SJCRH30 (cell line): ENCODE results near the gene CTXN3. TPM values are rescaled to one million over a fixed set of nuclear protein-coding genes. Genes with fewer than 3 reads are reported as not detected.

Experiments
- DNase-seq, 2 experiments: peaks; one replicate each; pipeline ENCODE4 v3.0.0-alpha.2; 2015 to 2020
- H3K27ac ChIP-seq: fragments of 250-450 bp; sonication (Bioruptor Pico); 2 replicates; pipeline ENCODE4 v1.5.1; 2020; ENCODE audit warnings: mild to moderate bottlenecking, moderate library complexity
- H3K27me3 ChIP-seq: fragments of 250-450 bp; sonication (Bioruptor Pico); 2 replicates; pipeline ENCODE4 v1.5.1; 2020; ENCODE audit warnings: mild to moderate bottlenecking, moderate library complexity
- H3K36me3 ChIP-seq: fragments of 250-450 bp; sonication (Bioruptor Pico); 2 replicates; pipeline ENCODE4 v1.5.1; 2020; ENCODE audit warnings: mild to moderate bottlenecking, moderate library complexity
- H3K4me1 ChIP-seq: fragments of 250-450 bp; sonication (Bioruptor Pico); 2 replicates; pipeline ENCODE4 v1.5.1; 2020; ENCODE audit warnings: mild to moderate bottlenecking, moderate library complexity
- H3K4me3 ChIP-seq: fragments of 250-450 bp; sonication (Bioruptor Pico); 2 replicates; pipeline ENCODE4 v1.5.1; 2020; ENCODE audit warnings: mild to moderate bottlenecking, moderate library complexity
- H3K9me3 ChIP-seq: fragments of 250-450 bp; sonication (Bioruptor Pico); replicated peaks from 2 replicates; pipeline ENCODE4 v1.5.1; 2020; ENCODE audit warnings: mild to moderate bottlenecking, moderate library complexity
- total RNA-seq: library from RNA; depleted of rRNA; stranded (reverse); fragments of >200 nt; shearing (Covaris generic); gene quantifications from 2 replicates; pipeline ENCODE4 v1.2.3, GENCODE V29; 2014

Gene CTXN3
- total RNA-seq, 1 experiment from 2014 or later = not detected

DNA sequence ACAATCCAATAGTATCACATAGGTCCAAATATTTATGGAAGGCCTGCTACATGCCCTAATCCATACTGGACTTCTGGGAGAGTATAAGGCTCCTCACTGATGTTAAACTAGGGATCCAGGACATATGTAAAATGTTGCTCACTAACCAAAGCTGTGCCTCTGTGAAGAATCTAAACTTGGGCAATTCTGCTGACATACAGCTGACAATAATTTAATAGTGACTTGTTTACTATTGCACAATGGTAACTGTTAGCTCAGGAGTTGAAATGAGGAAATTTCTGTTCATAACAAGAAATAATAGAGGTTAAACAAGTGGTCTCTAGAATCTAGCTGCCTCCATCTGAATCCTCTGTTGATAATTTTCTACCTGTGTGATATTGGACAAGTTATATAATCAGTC is 14.9 kb upstream of the CTXN3 start:
- no peaks in the 10 kb centered on the region for H3K9me3 ChIP-seq
- no peaks in the 10 kb centered on the region for H3K4me1 ChIP-seq
- no peaks in the 10 kb centered on the region for H3K36me3 ChIP-seq
- DNase-seq = no peak
- H3K27me3 ChIP-seq = no peaks in the 10 kb centered on the region; the same call in 1 of the 2 replicates
- H3K4me3 ChIP-seq = no peak overlapping the region
- no peak overlapping the region for H3K27ac ChIP-seq

DNA sequence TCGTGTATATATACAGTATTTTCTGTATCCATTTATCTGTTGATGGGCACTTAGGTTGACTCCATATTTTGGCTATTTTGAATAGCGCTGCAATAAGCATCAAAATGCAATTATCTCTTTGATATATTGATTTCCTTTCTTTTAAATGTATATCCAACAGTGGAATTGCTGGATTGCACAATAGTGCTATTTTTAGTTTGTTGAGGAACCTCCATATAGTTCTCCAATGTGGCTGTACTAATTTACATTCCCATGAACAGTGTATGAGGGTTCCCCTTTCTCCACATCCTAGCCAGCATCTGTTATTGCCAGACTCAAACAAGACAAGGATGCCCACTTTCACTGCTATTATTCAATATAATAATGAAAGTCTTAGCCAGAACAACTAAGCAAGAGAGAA is 9.1 kb upstream of the CTXN3 start:
- no peak for DNase-seq
- H3K27ac ChIP-seq = no peak overlapping the region
- H3K4me1 ChIP-seq = no peaks in the 10 kb centered on the region
- H3K9me3 ChIP-seq = no peaks in the 10 kb centered on the region
- H3K4me3 ChIP-seq = no peak overlapping the region
- peaks cover 4% of the 10 kb centered on the region for H3K27me3 ChIP-seq
- H3K36me3 ChIP-seq = no peaks in the 10 kb centered on the region

DNA sequence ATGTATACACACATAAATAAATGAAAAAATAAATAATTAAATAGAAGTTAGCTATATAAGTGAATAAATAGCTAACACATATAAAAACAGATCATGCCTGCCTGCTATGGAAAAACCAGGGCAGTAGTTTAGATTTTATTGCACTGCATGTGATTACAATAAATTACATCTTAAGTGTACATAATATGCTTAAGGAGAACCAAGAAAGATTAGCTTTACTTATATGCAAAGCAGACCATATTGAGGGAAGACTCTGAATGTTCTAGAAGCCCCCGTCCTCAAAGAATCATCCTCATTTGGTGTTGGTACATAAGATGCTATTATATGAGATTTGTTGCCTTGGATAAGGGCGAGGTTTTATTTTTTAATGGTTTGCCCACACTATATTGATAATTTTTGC is 5.9 kb upstream of the CTXN3 start:
- Histone ChIP-seq H3K4me3 (no peak overlapping the region), H3K36me3 (no peaks in the 10 kb centered on the region), H3K27me3 (peaks cover 9% of the 10 kb centered on the region), H3K4me1 (no peaks in the 10 kb centered on the region), H3K9me3 (0 out of 2 replicates have a peak, but pooled peaks cover 4% of the 10 kb centered on the region), H3K27ac (no peak overlapping the region)
- no peak for DNase-seq

DNA sequence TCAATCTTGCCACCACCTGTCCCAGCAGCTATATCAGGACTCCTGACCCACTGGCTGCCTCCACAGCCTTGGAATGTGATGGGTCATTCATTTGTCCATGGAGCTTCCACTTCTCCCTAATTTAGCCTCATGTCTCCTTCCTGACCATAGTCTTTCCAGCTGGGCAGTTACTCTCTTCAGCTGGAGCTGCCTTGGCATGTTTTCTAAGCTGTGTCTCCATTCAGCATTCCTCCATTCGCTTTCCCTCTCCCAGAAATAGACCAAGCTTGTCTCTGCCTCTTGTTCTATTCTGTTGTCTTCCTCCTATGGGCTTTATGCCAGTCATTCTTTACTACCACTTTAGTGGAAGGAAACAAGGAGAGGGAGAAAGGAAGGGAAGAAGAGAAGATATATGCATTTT is 5.3 kb upstream of the CTXN3 start:
- no peaks in the 10 kb centered on the region for H3K36me3 ChIP-seq
- H3K27me3 ChIP-seq = peaks cover 9% of the 10 kb centered on the region
- 0 out of 2 replicates have a peak, but pooled peaks cover 4% of the 10 kb centered on the region for H3K9me3 ChIP-seq
- no peaks in the 10 kb centered on the region for H3K4me1 ChIP-seq
- no peak overlapping the region for H3K4me3 ChIP-seq
- no peak for DNase-seq
- no peak overlapping the region for H3K27ac ChIP-seq

DNA sequence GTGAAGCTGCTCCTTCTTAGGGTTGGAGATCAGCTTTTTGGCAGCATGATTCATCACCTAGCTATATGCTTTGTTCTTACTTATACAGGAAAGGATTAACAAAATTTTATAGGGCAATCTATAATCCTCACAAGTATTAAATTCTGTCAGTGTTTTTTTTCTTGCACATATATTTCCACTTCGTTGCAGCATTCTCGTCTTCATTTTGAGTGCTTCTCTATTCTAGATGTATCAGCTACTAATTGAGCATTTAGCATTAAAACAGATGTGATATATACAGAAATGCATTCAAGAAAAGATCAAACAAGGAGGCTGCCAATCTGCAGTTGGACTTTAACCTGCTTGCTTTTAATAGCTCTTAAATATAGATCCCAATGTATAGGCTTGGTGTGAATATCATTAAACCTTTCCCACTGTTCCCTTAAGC is 3.6 kb upstream of the CTXN3 start:
- Histone ChIP-seq H3K4me3 (no peak overlapping the region), H3K36me3 (no peaks in the 10 kb centered on the region), H3K4me1 (no peaks in the 10 kb centered on the region), H3K27ac (no peak overlapping the region), H3K9me3 (0 out of 2 replicates have a peak, but pooled peaks cover 4% of the 10 kb centered on the region), H3K27me3 (peaks cover 9% of the 10 kb centered on the region)
- DNase-seq = no peak

DNA sequence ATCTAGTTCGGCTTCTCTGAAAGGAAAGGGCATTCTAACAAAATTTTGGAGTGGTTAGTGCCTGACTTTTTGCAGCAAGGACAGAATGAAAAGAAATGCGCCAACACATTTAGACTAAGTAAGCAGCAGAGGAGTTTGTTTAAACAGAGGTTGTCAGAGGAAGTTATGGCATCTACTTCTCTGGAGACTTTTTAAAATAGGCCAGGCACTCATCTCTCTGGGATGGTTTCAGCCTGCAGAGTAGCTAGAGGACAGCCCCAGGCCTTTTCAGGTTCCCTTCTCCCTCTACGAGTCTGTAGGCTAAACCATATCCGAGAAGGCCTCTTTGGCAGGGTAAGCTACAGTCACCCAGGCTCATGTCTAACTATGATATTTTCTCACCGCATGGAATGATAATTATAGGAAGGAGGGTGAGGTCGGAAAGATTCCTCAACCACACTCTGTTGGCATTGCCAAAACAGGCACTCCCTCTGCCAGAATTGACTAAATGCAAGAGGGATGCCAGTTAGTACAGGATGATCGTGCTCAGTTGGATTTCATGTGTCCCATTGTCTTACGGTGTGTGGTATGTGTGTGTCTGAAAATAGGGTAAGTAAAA is 1.4 kb upstream of the CTXN3 start:
- Histone ChIP-seq H3K36me3 (no peaks in the 10 kb centered on the region), H3K27ac (no peak overlapping the region), H3K9me3 (0 out of 2 replicates have a peak, but pooled peaks cover 4% of the 10 kb centered on the region), H3K27me3 (peaks cover 9% of the 10 kb centered on the region), H3K4me1 (no peaks in the 10 kb centered on the region), H3K4me3 (no peak overlapping the region)
- no peak for DNase-seq

DNA sequence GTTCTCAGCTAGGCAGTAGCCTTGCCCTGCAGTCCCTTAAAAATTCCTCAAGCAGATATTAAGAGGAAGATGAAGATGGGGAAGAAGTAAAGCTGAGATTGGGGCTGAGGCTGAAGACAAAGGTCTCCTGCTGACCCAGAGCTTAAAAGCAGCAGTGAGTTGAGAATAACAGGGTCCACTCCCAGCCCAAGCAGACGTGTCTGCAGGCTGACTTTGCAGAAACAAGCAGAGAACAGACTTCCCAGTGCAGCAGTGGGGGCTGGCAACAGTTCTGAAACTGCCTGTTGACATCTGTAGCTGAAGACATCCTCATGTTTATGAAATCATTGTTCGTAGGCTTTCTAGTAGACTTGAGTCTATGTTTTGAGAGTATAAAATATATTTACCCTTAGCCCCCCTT is 1.1 kb downstream of the CTXN3 start:
- no peaks in the 10 kb centered on the region for H3K36me3 ChIP-seq
- H3K9me3 ChIP-seq = 0 out of 2 replicates have a peak, but pooled peaks cover 3% of the 10 kb centered on the region
- no peak overlapping the region for H3K4me3 ChIP-seq
- peaks cover 3% of the 10 kb centered on the region for H3K27me3 ChIP-seq
- no peak overlapping the region for H3K27ac ChIP-seq
- DNase-seq = no peak
- no peaks in the 10 kb centered on the region for H3K4me1 ChIP-seq

DNA sequence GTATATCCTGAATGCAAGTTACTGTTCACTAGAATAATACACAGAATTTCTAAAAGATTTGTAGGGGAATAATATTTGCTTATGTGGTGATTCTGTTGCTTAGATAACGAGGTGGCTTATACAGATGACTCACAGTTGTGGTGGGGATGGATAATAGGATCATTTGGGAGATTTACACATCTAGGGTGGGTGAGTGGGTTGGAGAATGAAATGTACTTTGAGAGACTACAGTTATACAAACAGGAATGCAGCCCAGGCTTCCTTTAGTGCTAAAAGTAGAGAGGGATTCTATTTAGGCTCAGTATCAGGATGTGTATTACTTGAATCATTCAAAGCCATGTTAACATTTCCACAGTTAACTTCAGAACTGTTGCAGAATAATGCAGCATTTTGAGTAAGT is 1.8 kb downstream of the CTXN3 start:
- H3K27ac ChIP-seq = no peak overlapping the region
- H3K27me3 ChIP-seq = no peaks in the 10 kb centered on the region; the same call in none of the 2 replicates
- H3K36me3 ChIP-seq = no peaks in the 10 kb centered on the region
- no peaks in the 10 kb centered on the region for H3K4me1 ChIP-seq
- no peak overlapping the region for H3K4me3 ChIP-seq
- H3K9me3 ChIP-seq = no peaks in the 10 kb centered on the region
- no peak for DNase-seq

DNA sequence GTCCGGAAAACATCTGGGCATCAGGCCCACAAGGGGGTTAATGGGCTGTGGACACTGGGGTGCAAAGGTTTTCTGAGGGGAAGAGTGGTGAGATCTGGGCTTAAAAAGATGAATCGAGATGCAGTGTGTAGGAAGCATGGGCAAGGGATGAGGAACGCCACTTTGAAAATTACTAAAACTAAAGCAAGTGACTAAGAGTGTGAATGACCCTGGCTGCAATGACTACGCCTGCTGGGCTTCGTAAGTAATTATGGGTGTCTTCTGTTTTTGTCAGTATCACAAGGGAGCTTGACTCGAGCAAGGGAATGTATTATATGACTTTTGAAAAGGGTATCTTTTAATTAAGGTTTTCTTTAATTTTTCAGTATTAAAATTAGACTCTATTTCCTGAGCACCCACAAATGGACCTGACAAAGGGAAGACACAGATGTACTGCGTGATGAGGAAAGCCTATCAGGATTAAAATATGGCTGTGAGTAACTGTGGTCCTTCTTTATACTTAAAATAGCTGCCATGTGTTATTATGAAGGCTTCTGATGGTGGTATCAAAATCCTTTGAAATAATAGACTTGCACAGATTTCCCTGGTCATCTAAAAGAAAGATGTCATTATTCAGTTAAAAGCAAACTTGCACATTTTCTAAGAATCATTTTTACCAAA is 4.2 kb downstream of the CTXN3 start:
- Histone ChIP-seq H3K27ac (no peak overlapping the region), H3K27me3 (peaks cover 3% of the 10 kb centered on the region)

DNA sequence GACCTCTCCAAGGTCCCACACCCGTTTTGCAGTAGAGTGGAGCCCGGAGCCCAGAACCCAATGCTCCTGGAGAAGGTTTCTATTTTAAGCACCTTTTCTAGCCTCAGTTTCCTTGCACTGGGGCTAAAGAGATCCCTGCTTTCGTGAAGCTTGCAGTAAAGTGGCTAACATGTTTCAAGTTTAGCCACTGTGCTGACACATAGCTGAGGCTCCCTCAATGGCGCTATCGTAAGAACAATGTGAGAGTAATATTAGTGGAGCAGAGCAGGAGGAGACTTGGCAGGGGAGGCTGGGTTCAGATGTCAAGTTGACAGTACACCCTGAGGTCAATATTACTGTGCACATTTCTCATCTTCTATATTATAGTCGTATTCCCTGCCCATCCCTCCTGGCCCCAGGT is 7.9 kb downstream of the CTXN3 start:
- H3K27me3 ChIP-seq = peaks cover 7% of the 10 kb centered on the region
- no peaks in the 10 kb centered on the region for H3K9me3 ChIP-seq
- no peak overlapping the region for H3K4me3 ChIP-seq
- no peaks in the 10 kb centered on the region for H3K4me1 ChIP-seq
- H3K36me3 ChIP-seq = no peaks in the 10 kb centered on the region
- no peak overlapping the region for H3K27ac ChIP-seq
- no peak for DNase-seq

More for the DNA sequence above, 4.2 kb downstream of the CTXN3 start:
- H3K4me1 ChIP-seq = no peaks in the 10 kb centered on the region
- DNase-seq = no peak
- H3K4me3 ChIP-seq = no peak overlapping the region
- H3K36me3 ChIP-seq = no peaks in the 10 kb centered on the region
- H3K9me3 ChIP-seq = no peaks in the 10 kb centered on the region

DNA sequence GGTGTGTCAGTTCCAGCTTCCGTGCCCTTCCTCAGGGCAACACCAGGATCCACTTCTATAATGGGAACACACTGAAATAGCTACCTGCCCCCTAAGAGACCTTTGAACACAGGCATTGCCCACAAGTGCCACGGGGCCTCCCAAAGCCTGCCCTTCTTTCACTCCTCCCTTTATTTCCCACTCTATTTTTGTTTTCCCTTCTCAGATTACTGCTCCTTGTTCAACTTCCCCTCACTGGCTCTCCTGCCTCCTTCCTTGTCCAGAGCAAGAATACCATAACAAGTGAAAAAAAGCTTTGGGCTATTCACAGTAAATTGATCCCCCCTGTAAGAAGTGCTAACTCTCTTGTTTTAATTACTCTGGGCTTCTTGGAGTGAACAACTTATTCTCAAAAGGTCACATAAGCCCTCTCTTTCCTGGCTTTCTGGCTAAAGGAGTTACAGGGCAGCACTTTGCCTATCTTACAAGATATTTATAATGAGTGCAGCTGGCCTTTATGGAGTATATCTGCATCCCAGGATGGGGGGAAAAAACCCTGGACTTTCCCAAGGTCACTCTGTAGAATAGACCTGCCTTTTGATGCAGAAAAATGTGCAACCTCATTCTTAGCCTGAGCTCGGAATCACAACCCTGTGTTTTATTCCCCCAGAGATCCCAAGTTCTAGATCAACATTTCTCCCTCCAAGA is 11.3 kb downstream of the CTXN3 start:
- Histone ChIP-seq H3K27me3 (peaks cover 9% of the 10 kb centered on the region; the same call in 1 of the 2 replicates), H3K4me1 (no peaks in the 10 kb centered on the region), H3K36me3 (no peaks in the 10 kb centered on the region), H3K4me3 (no peak overlapping the region), H3K27ac (no peak overlapping the region), H3K9me3 (no peaks in the 10 kb centered on the region)
- DNase-seq = peak in 1 of 2 experiments; percentile 9

DNA sequence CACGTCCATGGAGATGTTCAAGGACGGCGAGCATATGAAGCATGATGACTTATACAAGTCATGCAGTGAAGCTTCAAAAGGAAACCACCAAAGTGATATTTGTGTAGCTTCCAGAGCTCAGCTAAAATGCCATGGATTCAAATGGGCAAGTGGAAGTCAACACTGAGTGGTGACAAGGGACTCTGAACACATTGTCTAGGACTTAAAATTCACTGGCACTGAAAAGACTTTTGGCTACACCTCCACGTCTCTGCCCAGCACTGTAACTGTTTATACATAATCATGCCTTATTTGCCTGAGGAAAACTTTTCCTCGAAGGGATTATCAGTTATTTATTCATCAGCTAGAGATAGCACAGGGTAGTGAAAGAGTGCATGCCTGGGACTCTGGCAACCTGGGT is 15.2 kb downstream of the CTXN3 start:
- DNase-seq = no peak

DNA sequence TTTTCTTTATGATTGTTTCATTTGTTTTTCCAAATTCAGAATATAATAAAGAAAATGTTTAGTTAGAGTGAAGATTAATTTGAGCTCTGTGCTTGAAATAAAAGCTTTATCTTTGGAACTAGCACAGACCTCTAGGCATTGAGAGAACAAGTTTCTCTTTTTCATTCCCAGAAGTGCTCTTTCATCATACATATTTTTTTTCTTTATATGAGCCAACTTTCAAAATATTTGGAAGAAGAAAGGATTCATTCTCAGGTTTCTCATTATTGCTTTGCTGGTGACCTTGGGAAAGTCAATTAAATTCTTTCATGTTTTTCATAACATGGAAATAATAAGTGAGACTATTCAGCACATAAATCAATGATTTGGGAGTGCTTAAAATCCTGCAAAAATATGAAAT is 16.8 kb downstream of the CTXN3 start:
- DNase-seq = no peak
- Histone ChIP-seq H3K27me3 (0 out of 2 replicates have a peak, but pooled peaks cover 2% of the 10 kb centered on the region), H3K4me3 (no peak overlapping the region), H3K9me3 (no peaks in the 10 kb centered on the region), H3K27ac (no peak overlapping the region), H3K36me3 (no peaks in the 10 kb centered on the region), H3K4me1 (no peaks in the 10 kb centered on the region)

More for the DNA sequence above, 15.2 kb downstream of the CTXN3 start:
- Histone ChIP-seq H3K4me1 (no peaks in the 10 kb centered on the region), H3K9me3 (no peaks in the 10 kb centered on the region), H3K4me3 (no peak overlapping the region), H3K27ac (no peak overlapping the region), H3K36me3 (no peaks in the 10 kb centered on the region), H3K27me3 (peaks cover 2% of the 10 kb centered on the region; the same call in 1 of the 2 replicates)

DNA sequence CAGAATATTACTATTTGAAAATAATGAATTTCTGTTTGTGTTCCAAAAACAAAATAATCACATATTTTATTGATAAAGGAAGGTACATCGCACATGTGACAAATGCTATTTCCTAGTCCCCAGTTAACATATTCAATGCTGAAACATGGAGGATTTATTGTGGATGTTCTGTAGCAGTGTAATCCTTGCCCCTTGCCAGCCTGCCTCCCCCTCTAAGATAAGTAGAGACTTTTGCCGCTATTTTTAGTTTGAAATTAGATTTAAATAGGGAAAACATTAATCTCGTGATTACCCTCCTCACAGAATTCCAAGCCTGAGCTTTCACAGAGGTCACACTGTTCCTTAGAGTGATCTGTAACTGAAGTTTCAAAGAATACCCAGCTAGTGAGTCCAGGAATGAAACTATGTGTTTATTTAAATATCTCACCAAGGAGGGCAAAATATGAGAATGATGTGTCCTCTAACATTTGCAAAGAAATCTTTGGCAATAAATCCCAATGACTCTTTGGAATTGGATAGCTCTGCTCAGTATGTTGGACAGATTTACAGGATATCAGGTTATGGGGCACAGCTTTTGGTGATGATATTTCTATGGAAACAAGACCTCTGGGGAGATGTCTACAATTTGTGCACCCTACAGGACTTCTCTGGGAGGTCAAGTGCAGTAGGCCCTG is 17.3 kb downstream of the CTXN3 start:
- no peaks in the 10 kb centered on the region for H3K9me3 ChIP-seq
- H3K4me3 ChIP-seq = no peak overlapping the region
- DNase-seq = no peak
- no peaks in the 10 kb centered on the region for H3K4me1 ChIP-seq
- H3K27ac ChIP-seq = no peak overlapping the region
- H3K36me3 ChIP-seq = no peaks in the 10 kb centered on the region
- 0 out of 2 replicates have a peak, but pooled peaks cover 2% of the 10 kb centered on the region for H3K27me3 ChIP-seq

DNA sequence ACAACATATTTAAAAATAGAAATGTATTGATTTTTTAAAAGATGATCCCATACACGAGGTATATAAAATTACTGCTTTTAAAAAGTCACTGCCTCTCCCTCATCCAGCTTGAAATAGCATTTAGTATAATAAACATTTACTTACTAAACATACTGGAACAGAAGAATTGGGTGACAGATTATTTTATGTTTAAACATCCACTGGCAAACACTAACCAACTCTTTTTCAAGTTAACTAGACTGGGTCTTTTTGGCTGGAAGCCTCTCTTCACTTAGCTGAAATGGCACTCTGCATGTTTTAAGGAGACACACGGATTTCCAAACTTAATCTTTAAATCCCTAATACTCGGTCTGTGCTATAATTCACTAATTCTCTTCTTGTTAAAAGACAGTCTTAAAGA is 19.0 kb downstream of the CTXN3 start:
- Histone ChIP-seq H3K27me3 (0 out of 2 replicates have a peak, but pooled peaks cover 2% of the 10 kb centered on the region), H3K4me1 (no peaks in the 10 kb centered on the region), H3K9me3 (no peaks in the 10 kb centered on the region), H3K4me3 (no peak overlapping the region), H3K27ac (no peak overlapping the region), H3K36me3 (no peaks in the 10 kb centered on the region)
- no peak for DNase-seq
